Measurements from ENCODE around the gene PCK2.

DNA sequence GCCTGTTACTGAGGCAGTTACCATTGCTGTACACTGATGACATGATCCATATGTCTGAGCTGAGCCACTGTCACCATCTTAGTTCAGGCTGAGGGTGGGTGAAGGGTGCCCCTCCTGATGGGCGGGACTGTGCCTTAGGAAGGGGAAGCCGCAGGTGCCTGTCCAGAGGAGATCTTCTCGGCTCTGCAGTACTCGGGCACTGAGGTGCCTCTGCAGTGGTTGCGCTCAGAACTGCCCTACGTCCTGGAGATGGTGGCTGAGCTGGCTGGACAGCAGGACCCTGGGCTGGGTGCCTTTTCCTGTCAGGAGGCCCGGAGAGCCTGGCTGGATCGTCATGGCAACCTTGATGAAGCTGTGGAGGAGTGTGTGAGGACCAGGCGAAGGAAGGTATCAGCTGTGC lies 56.9 kb downstream of the PCK2 start:
- TF ChIP-seq SUZ12 (IDR thresholded peaks at IDR 0.05; ENCODE audit: extremely low read depth, insufficient read depth, insufficient read length) (no peak), YY1 (IDR thresholded peaks at IDR 0.05; ENCODE audit: insufficient read depth, insufficient read length) (no peak)

Measured in NT2/D1 (cell line).